ENCODE data around the gene NUDT8. TPM values are rescaled to one million over a fixed set of nuclear protein-coding genes. Genes with fewer than 3 reads are reported as not detected.

The NUDT8 gene
- total RNA-seq, 1 experiment from 2014 or later: 18.1 TPM

- Histone ChIP-seq H3K36me3 (ENCODE audit: control insufficient read depth, insufficient read depth, low read length) (no peaks in the 10 kb centered on the region), H3K9me3 (peaks cover 8% of the 10 kb centered on the region; the same call in 1 of the 2 replicates), H3K4me3 (ENCODE audit: low read depth, low read length) (no peak overlapping the region), H3K27me3 (replicated peaks; ENCODE audit: control insufficient read depth, insufficient read depth, low read length) (no peaks in the 10 kb centered on the region), H3K4me1 (peaks cover 4% of the 10 kb centered on the region; the same call in 1 of the 2 replicates)
- H3K4me3 Mint-ChIP-seq (ENCODE audit: unreplicated experiment): no peak overlapping the region
- ChIA-PET CTCF (interaction anchor here (0.5 to 1.7 kb wide), 5 partner anchors 10 to 123 kb away, joined by 3 to 7 read pairs (median 5); no protein-coding TSS in a partner anchor), POLR2A (no interaction called here)
- no peak overlapping the region for H3K27ac Mint-ChIP-seq (ENCODE audit: unreplicated experiment)
- H3K9me3 Mint-ChIP-seq (ENCODE audit: unreplicated experiment): no peaks in the 10 kb centered on the region
- no TSS peak for BruUV-seq (replicated peaks)
- H3K27me3 Mint-ChIP-seq (ENCODE audit: insufficient read depth, unreplicated experiment): no peaks in the 10 kb centered on the region
- H3K4me1 Mint-ChIP-seq (ENCODE audit: low read depth, unreplicated experiment): peaks cover 5% of the 10 kb centered on the region
- H3K36me3 Mint-ChIP-seq (ENCODE audit: insufficient read depth, unreplicated experiment): peaks cover 6% of the 10 kb centered on the region
- no peak for TF ChIP-seq CTCF (IDR thresholded peaks at IDR 0.05; ENCODE audit: insufficient read depth in 1 of 2, low read depth in 1 of 2, low read length in 1 of 2, severe bottlenecking in 1 of 2, unreplicated experiment in 1 of 2)
- DNase-seq: peak; percentile 23 to 44
- intact Hi-C loops (cut with micrococcal nuclease; ENCODE audit: unreplicated experiment): no loop called here
Measured at GRCh38 chr11:67644472-67645418, 15.0 kb upstream of the NUDT8 start.

DNA sequence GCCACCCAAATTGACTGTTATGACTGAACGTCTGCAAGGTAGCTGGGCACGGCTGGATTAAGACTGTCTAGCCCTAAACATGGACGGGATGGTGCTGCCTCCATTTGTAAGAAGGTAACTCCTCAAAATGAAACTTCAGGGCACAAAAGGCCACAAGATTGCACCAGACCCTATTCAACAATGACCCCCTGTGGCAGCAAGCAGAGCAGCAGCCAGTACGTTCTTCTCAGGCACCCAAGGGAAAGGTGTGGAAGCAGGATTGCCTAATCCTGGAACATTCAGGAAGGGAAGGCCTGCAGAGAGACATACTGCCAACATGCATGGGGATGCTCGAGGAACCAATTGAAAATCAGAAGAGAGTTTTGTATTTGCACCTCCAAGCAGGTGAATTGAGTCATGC, 14.3 kb upstream of the NUDT8 start:
- H3K27ac Mint-ChIP-seq (ENCODE audit: unreplicated experiment): no peak overlapping the region

More for the DNA sequence above, 14.3 kb upstream of the NUDT8 start:
- ChIA-PET POLR2A (no interaction called here), CTCF (interaction anchor here (0.5 to 1.2 kb wide), 2 partner anchors 11 to 15 kb away, joined by 3 read pairs; no protein-coding TSS in a partner anchor)
- H3K36me3 ChIP-seq (ENCODE audit: control insufficient read depth, insufficient read depth, low read length): no peaks in the 10 kb centered on the region
- Mint-ChIP-seq H3K9me3 (ENCODE audit: unreplicated experiment) (no peaks in the 10 kb centered on the region), H3K4me3 (ENCODE audit: unreplicated experiment) (no peak overlapping the region), H3K36me3 (ENCODE audit: insufficient read depth, unreplicated experiment) (peaks cover 6% of the 10 kb centered on the region), H3K27me3 (ENCODE audit: insufficient read depth, unreplicated experiment) (no peaks in the 10 kb centered on the region), H3K4me1 (ENCODE audit: low read depth, unreplicated experiment) (no peaks in the 10 kb centered on the region)
- H3K4me1 ChIP-seq: 0 out of 2 replicates have a peak, but pooled peaks cover 3% of the 10 kb centered on the region
- peaks cover 8% of the 10 kb centered on the region; the same call in 1 of the 2 replicates for H3K9me3 ChIP-seq
- peak; percentile 62 to 64 for TF ChIP-seq CTCF (IDR thresholded peaks at IDR 0.05; ENCODE audit: insufficient read depth in 1 of 2, low read depth in 1 of 2, low read length in 1 of 2, severe bottlenecking in 1 of 2, unreplicated experiment in 1 of 2)
- H3K4me3 ChIP-seq (ENCODE audit: low read depth, low read length): no peak overlapping the region
- intact Hi-C loops (cut with micrococcal nuclease; ENCODE audit: unreplicated experiment): no loop called here
- DNase-seq: peak; percentile 66 to 70
- no peaks in the 10 kb centered on the region for H3K27me3 ChIP-seq (replicated peaks; ENCODE audit: control insufficient read depth, insufficient read depth, low read length)
- BruUV-seq (replicated peaks): no TSS peak
